Fibroblast of gingiva (primary cell): ENCODE data around the gene BLTP3B.

Source experiments
- DNase-seq: peaks from one replicate; pipeline ENCODE4 v3.0.0-alpha.2; 2011; ENCODE audit warnings: low read depth

Gene BLTP3B

DNA sequence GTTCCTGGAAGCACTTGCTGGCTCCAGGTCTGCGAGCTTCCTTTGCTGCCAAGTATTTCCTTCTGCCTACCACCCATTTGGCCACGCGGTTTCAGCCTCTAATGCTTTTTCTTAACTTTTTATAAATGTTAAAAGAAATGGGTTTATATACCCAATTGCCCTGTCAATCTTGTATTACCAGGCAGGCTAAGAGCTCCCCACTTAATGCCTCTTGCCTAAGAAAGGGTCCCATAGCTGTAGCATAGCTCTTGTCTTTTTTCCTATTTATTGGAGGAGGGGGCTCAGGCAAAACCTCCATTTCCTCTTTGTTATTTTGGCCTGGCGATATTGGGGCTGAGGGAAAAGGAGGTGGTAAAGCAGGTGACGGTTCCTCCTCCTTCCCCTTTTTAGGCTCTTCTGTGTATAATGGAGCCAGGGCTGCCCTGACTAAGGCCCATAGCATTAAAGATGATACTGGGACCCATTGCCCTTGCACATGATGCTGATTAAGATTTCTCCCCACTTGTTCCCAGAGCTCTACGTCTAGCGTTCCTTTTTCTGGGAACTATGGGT lies 21.6 kb upstream of the BLTP3B start:
- no peak for DNase-seq

GRCh38 chr12:100163416-100164152 lies 20.9 kb upstream of the BLTP3B start:
- DNase-seq = peak; percentile 44

DNA sequence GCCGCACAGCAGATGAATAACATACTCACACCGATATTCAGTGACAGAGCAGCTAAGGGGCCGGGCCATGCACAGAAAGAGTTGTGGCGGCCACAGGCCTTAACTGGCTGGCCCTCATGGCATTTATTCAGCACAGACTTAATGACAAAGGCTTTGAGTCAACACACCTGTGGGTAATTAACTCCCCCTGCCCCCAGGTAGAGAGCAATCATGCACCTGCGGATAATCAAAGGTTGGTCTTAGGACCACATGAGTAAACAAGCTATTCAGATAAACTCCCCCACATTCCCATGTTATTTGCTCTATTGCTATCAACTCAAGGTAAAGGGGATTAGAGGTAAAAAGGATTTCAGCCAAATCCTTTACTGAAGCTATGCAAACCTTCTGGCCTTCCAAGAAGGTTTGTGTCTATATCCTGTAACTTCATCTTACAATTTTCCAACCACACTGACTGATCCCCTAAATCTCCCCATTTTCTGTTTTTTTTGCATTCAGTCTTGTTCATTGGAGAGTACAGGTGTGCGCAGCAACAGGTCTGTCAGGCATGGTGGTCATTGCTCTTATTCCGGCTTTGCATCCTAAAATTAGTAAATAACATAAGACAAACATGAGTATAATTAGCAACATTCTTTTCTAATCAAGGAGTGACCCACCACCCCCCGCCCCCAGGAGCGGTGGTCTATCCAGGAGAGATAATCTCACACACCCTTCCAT lies 16.9 kb upstream of the BLTP3B start:
- no peak for DNase-seq

DNA sequence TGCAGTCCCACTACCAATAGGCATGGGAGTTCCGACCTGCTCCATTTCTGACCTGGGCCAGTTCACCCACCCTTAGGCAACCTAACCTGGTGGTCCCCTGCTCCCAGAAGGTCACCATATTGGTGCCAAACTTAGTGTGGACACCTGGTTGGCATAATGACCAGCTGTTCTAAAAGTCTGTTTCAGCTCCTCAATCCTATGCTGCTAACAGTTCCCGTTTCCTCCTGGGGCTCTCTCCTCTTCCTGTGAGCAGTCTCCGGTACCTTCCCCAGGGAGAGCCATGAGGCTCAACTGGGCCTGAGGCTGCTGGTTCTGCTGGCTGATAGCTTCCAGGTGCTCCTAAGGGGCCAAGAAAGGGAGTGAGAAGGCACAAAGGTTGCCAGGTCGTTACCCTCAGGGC lies 15.9 kb upstream of the BLTP3B start:
- DNase-seq = no peak

GRCh38 chr12:100157427-100157821 lies 14.8 kb upstream of the BLTP3B start:
- no peak for DNase-seq

DNA sequence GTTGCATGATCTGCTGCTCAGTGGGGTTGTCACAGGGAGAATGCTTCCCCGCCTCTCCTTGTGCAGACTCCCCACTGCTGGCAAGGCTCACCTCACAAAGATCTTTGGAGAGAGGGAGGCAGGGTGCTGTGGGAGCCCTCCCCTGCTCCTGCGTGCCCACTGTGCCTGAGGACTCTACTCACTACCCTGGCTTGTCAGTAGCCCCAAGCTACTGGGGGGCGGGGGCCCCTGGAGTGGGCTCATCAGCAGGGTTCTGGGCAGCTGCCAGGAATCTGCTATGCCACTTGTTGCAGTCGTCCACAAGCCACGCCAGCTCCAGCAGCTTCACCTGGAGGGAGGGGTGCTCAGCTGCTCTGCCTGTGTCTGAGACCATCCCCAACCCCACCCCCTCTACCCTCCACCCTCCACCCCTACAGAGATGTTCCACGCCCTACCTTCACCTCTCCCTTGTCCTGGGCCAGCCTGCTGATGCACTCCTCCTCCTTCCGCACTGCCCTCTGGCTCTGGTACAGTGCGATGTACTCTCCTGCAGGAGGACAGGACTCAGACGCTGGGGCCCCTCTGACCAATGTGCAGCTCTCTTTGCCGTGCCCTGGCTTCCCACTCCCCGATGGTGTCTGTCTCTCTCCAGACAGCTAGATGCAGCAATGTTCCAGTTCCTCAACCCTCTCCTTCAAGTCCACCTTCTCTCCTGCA lies 14.2 kb upstream of the BLTP3B start:
- no peak for DNase-seq

- DNase-seq = peak; percentile 44
These were observed 12.0 kb upstream of the BLTP3B start for GRCh38 chr12:100154474-100155247.

GRCh38 chr12:100153131-100153530 lies 10.5 kb upstream of the BLTP3B start:
- no peak for DNase-seq

GRCh38 chr12:100151769-100152168 lies 9.1 kb upstream of the BLTP3B start:
- no peak for DNase-seq

DNA sequence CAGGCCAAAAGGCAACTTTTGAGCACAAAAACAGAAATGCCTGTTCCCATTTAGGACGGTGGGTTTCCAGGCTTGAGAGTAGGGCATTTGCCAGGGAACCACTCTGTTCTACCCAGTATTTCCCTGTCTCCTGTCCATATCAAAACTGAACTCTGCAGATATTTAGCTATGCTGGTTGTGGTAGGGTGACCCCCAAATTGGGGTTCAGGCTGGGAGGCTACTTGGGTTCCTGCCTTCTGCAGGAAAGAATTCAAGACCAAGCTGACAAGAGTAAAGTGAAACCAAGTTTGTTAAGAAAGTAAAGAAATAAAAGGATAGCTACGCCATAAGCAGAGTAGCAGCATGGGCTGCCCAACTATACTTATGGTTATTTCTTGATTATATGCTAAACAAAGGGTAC lies 3.6 kb upstream of the BLTP3B start:
- DNase-seq = no peak

DNA sequence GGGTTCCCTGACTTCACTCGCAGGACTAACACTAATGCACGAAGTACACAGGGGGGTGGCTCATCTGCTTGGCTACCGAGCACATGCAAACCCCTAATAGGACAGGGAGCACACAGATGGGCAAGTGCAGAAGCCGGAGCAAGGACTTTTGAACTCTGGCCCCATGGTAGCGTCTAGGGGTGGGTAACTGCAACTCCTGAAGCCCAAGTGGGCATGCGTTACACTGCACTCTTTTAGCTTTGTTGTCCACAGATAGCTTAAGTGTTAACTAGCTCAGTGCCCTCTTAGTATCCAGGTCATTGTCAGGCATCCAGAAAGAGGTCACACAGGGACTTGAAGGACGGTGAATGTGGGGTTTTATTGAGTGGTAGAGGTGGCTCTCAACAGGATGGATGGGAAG lies 3.0 kb upstream of the BLTP3B start:
- no peak for DNase-seq

- DNase-seq = no peak
These were observed 450 bp downstream of the BLTP3B start for GRCh38 chr12:100141998-100142850.

- DNase-seq = peak; percentile 86
These were observed 1.0 kb downstream of the BLTP3B start for GRCh38 chr12:100141666-100141997.

- DNase-seq = no peak
These were observed 3.9 kb downstream of the BLTP3B start for GRCh38 chr12:100138803-100139098.

DNA sequence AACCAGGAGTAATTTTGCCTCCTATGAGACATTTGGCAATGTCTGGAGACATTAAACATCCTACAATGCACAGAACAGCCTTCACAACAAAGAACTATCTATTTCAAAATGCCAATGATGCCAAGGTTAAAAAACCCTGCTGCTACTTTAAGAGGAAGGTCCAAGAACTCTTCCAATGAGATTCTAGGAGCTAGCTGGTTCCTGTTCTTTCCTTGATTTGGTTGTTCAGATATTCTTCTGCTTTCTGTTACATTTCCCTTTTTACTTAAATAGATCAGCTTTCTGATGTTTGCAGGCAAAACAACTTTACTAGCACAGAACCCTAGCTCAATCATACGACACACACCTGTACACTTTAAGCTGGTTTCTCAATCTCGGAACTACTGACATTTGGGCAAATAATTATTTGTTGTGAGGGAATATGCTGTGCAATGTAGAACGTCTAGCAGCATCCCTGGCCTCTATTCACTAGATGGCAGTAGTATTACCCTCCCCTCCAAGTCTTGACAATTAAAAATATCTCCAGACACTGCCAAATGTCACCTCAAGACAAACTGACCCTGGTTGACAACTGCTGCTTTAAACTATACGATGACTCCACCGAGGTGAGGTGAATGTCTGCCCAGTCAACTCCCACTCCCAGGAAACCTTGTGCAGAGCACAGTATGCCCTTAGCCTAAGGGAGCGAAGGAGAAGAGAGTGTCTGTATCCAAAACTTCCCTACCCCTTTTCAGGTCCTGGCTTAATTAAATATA lies 4.4 kb downstream of the BLTP3B start:
- no peak for DNase-seq

DNA sequence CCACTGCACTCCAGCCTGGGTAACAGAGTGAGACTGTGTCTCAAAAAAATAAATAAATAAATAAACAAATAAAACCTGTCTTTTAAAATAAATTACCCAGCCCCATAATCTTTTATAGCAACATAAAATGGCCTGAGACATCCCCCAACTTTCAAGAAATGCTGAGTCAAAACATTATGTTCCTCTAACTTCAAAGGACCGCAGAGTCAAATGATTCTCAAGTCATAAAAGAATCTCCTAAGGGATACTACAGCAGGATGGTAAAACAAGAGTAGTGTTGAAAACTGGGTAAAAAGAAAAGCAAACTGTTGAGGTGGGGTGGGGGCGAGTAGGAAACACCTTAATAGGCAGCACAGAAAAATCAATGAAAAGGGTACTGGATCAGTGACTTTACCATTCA lies 9.5 kb downstream of the BLTP3B start:
- no peak for DNase-seq

- DNase-seq = peak; percentile 67
These were observed 14.2 kb downstream of the BLTP3B start for GRCh38 chr12:100128512-100128908.

DNA sequence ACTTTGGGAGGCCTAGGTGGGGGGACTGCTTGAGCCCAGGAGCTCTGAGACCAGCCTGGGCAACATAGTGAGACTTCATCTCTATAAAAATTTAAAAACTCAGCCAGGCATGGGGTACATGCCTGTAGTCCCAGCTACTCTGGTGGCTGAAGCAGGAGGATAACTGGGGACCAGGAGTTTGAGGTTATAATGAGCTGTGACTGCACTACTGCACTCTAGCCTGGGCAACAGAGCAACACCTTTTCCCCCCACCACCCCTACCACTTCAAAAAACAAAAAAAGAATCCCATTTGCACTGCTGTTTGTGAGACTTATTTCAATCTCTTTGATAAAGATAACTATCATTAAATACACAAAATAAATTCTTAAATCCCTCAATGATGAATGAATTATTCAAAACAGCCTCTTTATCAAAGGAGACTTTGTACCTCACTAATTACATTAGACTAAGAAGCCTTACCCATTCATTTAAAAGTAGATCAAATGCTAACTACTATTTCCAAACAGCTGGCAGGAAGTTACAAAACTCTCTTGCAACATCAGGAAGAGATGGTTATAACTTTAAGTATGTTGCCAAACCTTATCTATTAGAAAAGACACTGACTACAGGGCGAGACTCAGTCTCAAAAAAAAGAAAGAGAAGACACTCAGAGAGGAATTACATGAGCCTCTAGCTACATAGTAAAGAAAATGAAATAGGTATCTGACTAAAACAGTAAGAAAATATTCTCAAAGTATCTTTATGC lies 14.7 kb downstream of the BLTP3B start:
- DNase-seq = peak; percentile 77

DNA sequence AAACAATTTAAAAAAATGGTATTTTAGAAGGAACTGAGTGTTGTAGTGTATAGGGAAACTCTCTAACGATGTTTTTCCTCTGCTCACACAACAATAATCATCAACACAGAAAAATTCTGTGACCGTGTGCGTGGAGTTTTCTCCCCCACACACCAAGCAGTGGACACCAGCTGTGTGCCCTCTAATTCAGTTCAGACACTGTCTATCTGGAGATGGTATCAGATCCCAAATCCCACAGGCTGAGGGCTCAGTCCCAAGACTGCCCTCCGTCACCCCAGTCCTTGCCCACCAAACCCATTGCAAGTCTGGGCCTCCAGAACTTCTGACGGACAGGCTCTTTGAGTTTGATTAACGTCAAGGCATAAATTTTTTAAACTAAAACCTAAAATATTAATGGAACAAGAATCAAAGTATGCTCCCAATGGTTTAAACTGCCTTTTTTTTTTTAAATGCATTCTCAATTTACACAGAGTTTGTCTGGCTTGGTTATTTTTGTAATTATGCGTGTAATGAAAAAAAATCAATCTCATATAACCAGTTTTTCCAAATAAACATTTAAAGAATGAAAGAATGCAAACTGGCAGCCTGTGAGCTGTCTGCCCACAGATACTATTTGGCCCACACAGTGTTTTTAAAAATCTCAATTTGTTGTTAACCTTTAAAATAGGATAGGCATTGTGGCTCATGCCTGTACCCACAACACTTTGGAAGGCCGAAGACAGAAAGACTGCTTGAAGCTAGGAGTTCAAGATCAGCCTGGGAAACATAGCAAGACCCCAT lies 19.2 kb downstream of the BLTP3B start:
- peak; percentile 63 for DNase-seq
